ENCODE measurements around the gene THSD8.
A peak's percentile ranks its signal among the peaks of the same experiment; 100 is the strongest.

THSD8 gene

GRCh38 chr19:12792051-12792852 is 9.6 kb upstream of the THSD8 start (continued):
- TF ChIP-seq ZNF423 (tag by site-specific recombination; IDR thresholded peaks at IDR 0.05) (peak; percentile 70; the same call in 1 of the 2 replicates), ZNF777 (tag by site-specific recombination; IDR thresholded peaks at IDR 0.05; ENCODE audit: borderline replicate concordance) (0 out of 2 replicates have a peak, but pooled peaks have one; percentile 67), PRDM4 (tag by site-specific recombination; IDR thresholded peaks at IDR 0.05) (no peak), ZNF76 (tag by site-specific recombination; IDR thresholded peaks at IDR 0.05; ENCODE audit: borderline replicate concordance, low read depth) (peak; percentile 43; the same call in 1 of the 2 replicates), ZBTB26 (tag by site-specific recombination; optimal IDR thresholded peaks at IDR 0.05) (peak; percentile 95)

- Histone ChIP-seq H3K36me3 (ENCODE audit: control insufficient read depth in 2 of 2, insufficient read depth in 1 of 2, low read length in 2 of 2) (peaks cover 5 to 6% of the 10 kb centered on the region in 2 experiments; a peak in 2 of 3 replicates), H3K9me3 (ENCODE audit: control insufficient read depth, insufficient read depth, low read depth, low read length) (no peaks in the 10 kb centered on the region), H3K4me1 (ENCODE audit: control insufficient read depth, insufficient read depth, low read length) (peaks cover 21% of the 10 kb centered on the region), H3K4me3 (ENCODE audit: low read depth, low read length) (peak overlapping the region; percentile 43), H3K27ac (ENCODE audit: extremely low read depth, low read depth, low read length) (peak overlapping the region; percentile 58; the same call in 1 of the 2 replicates)
- ChIA-PET CTCF (interaction anchor here (0.5 to 16.5 kb wide), 5 partner anchors 15 to 75 kb away, joined by 3 to 386 read pairs (median 3); partner anchors contain the start of gene HOOK2), POLR2A (interaction anchor here (0.5 to 3.6 kb wide), 15 partner anchors 8 to 121 kb away, joined by 3 to 42 read pairs (median 7); partner anchors contain the start of genes DHPS, DNASE2, FBXW9 and PRDX2)
- TF ChIP-seq ZNF670 (tag by site-specific recombination; IDR thresholded peaks at IDR 0.05; ENCODE audit: low read depth) (no peak), ZNF501 (tag by site-specific recombination; IDR thresholded peaks at IDR 0.05) (no peak), ZBTB21 (tag by site-specific recombination; IDR thresholded peaks at IDR 0.05) (0 out of 2 replicates have a peak, but pooled peaks have one; percentile 24), HIC1 (tag by site-specific recombination; IDR thresholded peaks at IDR 0.05) (peak; percentile 80), BCL11B (tag by site-specific recombination; IDR thresholded peaks at IDR 0.05; ENCODE audit: low read depth) (peak; percentile 24; the same call in 1 of the 2 replicates), ZFP37 (tag by site-specific recombination; IDR thresholded peaks at IDR 0.05) (peak; percentile 22; the same call in 1 of the 2 replicates), ZBTB10 (tag by site-specific recombination; IDR thresholded peaks at IDR 0.05) (peak; percentile 67; the same call in 1 of the 2 replicates), PATZ1 (tag by site-specific recombination; IDR thresholded peaks at IDR 0.05) (peak; percentile 80), ZNF184 (tag by site-specific recombination; IDR thresholded peaks at IDR 0.05) (no peak), TSHZ1 (tag by site-specific recombination; IDR thresholded peaks at IDR 0.05; ENCODE audit: borderline replicate concordance) (no peak), ZBTB17 (tag by site-specific recombination; IDR thresholded peaks at IDR 0.05) (peak; percentile 47; the same call in 1 of the 2 replicates), KLF1 (tag by site-specific recombination; IDR thresholded peaks at IDR 0.05) (no peak)
These were observed 9.0 kb upstream of the THSD8 start for GRCh38 chr19:12792853-12793289.
